Loucy (cell line): ENCODE data around the gene HNF4A.

Source experiments
- EZH2phosphoT487 ChIP-seq: fragments of 200-600 bp; IDR thresholded peaks from 2 replicates; pipeline ENCODE4 v1.6.1; 2018; ENCODE audit warnings: antibody characterized with exemption, mild to moderate bottlenecking, moderate library complexity, borderline replicate concordance
- TF ChIP-seq, protein P1 (sequence below): fragments of 200-600 bp; sonication (generic); conservative IDR thresholded peaks from 2 replicates; pipeline ENCODE4 v1.5.1; 2014; ENCODE audit warnings: mild to moderate bottlenecking, antibody characterized with exemption, low read length

DNA sequence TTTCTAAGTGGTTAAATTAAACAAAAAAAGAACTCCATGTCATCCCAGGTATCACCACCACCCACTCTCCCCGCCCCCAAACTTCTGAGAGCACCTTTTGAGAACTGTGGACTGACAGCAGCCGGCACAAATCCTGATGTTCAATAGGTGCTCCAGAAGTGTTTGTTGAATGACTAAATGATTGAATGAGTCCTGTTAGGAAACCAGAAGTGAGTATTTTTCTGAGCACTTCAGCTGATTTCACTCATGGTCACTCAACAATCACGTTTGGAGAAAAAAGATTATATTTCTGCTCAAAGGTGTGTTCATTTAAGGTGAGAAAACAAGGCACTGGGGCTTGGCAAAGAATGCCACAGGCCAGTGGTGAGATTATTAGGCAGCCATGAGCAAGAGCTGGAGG, 6.2 kb upstream of the HNF4A start:
- TF ChIP-seq, protein P1, sequence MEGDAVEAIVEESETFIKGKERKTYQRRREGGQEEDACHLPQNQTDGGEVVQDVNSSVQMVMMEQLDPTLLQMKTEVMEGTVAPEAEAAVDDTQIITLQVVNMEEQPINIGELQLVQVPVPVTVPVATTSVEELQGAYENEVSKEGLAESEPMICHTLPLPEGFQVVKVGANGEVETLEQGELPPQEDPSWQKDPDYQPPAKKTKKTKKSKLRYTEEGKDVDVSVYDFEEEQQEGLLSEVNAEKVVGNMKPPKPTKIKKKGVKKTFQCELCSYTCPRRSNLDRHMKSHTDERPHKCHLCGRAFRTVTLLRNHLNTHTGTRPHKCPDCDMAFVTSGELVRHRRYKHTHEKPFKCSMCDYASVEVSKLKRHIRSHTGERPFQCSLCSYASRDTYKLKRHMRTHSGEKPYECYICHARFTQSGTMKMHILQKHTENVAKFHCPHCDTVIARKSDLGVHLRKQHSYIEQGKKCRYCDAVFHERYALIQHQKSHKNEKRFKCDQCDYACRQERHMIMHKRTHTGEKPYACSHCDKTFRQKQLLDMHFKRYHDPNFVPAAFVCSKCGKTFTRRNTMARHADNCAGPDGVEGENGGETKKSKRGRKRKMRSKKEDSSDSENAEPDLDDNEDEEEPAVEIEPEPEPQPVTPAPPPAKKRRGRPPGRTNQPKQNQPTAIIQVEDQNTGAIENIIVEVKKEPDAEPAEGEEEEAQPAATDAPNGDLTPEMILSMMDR: no peak
- no peak for TF ChIP-seq EZH2phosphoT487
